GM20000 (cell line): Measurements from ENCODE around the gene KANK2.
"Not testable (repeated sequence)": the region's sequence is repeated elsewhere in the genome, so short reads cannot be mapped to it uniquely, and the experiment has no call there.

ENCODE experiments used
- DNase-seq: peaks from one replicate; pipeline ENCODE4 v3.0.0; 2012; ENCODE audit warnings: low spot score
- CTCF ChIP-seq: IDR thresholded peaks from 2 replicates; pipeline ENCODE4 v1.5.1; 2012; ENCODE audit warnings: mild to moderate bottlenecking, control low read depth; ENCODE audit errors: extremely low read depth, missing control alignments

Gene KANK2

GRCh38 chr19:11168568-11168967 lies 28.8 kb downstream of the KANK2 start:
- DNase-seq = no peak
- TF ChIP-seq CTCF = no peak

- no peak for DNase-seq
- no peak for TF ChIP-seq CTCF
These were observed 30.8 kb downstream of the KANK2 start for GRCh38 chr19:11166281-11167142.

GRCh38 chr19:11165486-11166030 lies 31.8 kb downstream of the KANK2 start:
- no peak for DNase-seq
- no peak for TF ChIP-seq CTCF

GRCh38 chr19:11164879-11165406 lies 32.4 kb downstream of the KANK2 start:
- no peak for TF ChIP-seq CTCF
- DNase-seq = no peak

GRCh38 chr19:11164296-11164695 lies 33.0 kb downstream of the KANK2 start:
- TF ChIP-seq CTCF = no peak
- no peak for DNase-seq

- DNase-seq = not testable (repeated sequence)
These were observed 36.9 kb downstream of the KANK2 start for GRCh38 chr19:11160440-11160768.

- no peak for DNase-seq
- TF ChIP-seq CTCF = no peak
These were observed 37.5 kb downstream of the KANK2 start for GRCh38 chr19:11159598-11160439.
